T follicular helper cell (primary cell): ENCODE data around the gene MYL7.

Experiments
- DNase-seq: peaks from one replicate; pipeline ENCODE4 v3.0.0-alpha.2; 2020; ENCODE audit warnings: low read depth

Gene MYL7

DNA sequence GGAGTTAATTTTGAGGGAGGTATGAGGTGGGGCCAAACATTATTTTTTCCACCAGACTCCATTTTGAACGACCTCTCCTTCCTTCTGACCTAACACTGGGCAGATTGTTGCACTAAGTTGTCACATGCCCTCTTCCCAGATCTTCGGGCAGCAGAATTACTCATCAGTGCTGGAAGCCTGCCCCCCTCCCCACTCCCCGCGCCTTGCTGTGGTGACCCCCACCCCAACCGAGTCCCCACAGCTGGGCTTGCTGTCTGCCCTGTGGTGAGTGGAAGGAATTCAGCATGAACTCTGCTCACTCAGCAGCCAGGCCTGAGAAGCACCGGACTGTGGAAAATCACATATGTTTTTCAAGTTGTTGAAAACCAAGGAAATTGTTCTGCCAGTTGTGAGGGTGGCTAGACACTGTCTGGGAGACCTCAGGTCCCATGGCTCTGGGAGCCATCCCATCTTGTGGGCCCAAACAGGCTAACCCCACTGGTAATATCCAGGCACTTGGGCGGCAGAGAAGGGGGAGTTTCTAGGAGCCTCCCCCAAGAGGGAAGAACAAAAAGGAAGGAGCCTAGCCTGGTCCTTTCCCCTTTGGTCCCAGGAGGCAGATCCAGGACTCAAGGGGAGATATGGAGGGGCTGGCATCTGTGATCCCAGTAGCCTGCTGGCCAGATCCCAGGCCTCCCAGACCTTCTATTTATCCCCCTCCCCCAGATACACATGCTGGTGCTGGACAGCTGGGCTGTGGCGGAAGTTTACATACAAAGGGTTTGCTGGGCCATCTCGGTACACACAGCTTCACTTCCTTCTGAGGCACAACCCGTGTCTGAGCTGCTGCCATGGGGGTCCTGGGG lies 40.5 kb downstream of the MYL7 start:
- DNase-seq, result no peak

GRCh38 chr7:44099669-44100068 lies 41.5 kb downstream of the MYL7 start:
- DNase-seq, result no peak

- DNase-seq, result no peak
Measured at GRCh38 chr7:44098092-44099068, 42.8 kb downstream of the MYL7 start.

DNA sequence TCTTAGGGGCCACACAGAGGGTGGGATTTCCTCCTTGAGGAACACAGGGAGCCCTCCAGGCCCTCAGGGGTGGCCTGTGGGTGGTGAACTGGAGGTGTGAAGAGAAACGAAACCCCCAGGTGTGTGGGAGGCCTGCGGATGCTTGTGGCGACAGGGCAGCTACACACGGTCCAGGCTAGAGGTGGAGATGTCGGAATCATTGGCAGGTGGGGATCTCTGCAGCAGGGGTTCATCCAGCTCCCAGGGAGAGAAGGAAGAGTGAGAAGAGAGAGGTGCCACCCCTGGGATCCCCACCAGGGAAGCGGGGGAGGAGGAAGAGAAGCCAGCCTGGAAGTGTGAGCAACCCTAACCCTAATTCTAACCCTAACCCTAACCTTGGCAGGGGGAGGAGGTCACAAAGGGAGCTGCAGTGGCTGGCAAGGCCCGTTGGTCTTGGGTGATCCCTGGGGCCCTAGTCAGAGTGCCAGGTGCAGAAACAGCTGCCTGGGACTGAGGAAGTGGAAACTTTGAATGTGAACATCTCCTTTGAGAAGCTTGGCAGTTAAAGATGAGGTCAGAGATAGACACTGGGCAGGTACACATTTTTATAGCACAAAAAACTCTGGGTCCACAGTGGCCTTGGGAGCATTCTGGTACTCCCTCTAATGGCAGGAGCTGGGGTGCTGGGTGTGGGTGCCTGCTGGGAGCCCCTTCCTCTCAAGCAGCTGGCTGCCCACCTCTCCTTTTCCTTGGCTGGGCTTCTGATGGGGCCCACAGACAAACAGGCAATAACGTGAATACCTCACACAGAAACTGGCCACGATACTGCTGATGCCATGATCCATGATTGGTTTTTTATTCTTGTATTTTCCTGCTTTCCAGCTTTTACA lies 43.8 kb downstream of the MYL7 start:
- no peak for DNase-seq

- no peak for DNase-seq
Measured at GRCh38 chr7:44096326-44096881, 44.7 kb downstream of the MYL7 start.

- no peak for DNase-seq
Measured at GRCh38 chr7:44095781-44096180, 45.4 kb downstream of the MYL7 start.

GRCh38 chr7:44094883-44095592 lies 46.1 kb downstream of the MYL7 start:
- no peak for DNase-seq

- no peak for DNase-seq
Measured at GRCh38 chr7:44094365-44094764, 46.8 kb downstream of the MYL7 start.

DNA sequence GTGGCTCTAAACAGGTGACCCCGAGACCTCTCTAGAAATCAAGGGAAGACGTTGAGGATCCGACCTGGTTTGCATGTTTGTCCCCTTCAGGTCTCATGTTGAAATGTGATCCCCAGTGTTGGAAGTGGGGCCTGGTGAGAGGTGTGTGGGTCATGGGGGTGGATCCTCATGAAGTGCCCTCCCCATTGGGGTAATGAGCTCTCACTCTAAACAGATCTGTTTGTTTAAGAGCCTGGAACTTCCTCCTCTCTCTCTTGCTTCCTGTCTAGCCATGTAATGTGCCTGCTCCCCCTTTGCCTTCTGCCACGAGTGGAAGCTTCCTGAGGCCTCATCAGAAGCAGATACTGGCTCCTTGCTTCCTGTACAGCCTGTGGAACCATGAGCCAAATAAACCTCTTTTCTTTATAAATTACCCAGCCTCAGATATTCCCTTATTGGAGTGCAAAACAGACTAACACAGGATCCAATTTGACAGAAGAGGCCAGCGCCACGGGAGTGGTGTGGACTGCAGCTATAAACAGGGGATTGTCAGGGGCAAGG lies 48.0 kb downstream of the MYL7 start:
- no peak for DNase-seq
